Measurements from ENCODE around the gene P2RX6.
"Not testable (repeated sequence)": the region's sequence is repeated elsewhere in the genome, so short reads cannot be mapped to it uniquely, and the experiment has no call there.

Gene P2RX6

GRCh38 chr22:21031545-21032036, 16.6 kb downstream of the P2RX6 start:
- no peak for DNase-seq (ENCODE audit: low spot score)

DNA sequence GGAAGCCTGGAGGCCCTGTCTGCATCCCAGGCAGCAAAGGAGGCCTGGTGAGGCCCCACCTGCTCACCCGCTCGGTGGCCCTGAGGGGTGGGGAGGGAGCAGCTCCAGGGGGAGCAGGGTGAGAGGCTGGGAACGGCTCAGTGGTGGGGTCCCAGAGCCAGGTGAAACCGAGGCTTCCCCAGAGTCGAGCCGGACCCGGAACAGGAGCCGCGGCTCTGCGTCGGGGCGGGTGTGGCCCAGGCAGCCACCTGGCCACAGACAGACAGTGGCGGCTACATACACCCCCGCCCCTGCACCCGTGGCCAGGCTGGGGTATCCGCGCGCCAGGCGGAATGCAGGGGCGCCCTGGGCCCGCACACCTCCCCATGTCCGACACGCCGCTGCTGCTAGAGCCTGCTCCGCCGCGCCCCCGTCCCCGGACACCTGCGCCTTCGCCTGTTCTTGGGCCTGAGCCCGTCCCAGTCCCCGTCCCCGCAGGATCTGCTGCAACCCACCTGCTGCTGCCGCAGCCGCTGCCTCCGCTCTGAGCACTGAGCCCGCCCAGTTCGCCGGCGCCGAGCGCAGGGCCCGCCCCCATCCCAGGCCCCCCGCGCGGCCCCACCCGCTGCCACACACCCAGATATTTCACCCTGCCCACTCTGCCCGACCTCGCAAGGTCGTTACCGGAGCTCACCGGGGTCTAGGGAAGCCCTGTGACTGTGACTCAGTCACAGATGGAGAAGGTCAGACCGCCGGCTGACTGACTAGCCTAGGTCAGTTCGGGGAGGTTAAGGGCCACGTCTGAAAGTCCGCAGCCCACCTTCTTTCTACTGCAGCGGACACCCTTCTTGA, 17.3 kb downstream of the P2RX6 start, which contains the start of gene SLC7A4:
SLC7A4 (minus strand) TSS at position 525 of the 831 bp plus-strand sequence. CDS start 749 bp downstream, outside the sequence.
- no peak for DNase-seq (ENCODE audit: low spot score)

- DNase-seq (ENCODE audit: low spot score) = no peak
Observed at GRCh38 chr22:21032868-21033688, 18.1 kb downstream of the P2RX6 start.

DNA sequence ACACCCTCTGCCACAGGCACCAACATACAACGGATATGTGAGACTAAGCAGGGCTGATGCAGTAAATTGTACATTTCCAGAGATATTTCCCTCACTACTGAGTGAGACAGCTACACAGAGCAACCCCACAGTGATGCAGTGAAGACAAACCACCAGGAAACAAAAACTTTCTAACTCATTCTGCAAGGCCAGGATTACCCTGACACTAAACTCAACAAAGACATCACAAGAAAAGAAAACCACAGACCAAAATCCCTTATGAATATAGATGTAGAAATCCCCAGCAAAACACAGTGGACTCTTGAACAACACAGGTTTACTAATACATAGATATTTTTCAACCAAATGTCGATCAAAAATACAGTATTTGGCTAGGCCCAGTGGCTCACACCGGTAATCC, 18.9 kb downstream of the P2RX6 start:
- no peak for DNase-seq (ENCODE audit: low spot score)

DNA sequence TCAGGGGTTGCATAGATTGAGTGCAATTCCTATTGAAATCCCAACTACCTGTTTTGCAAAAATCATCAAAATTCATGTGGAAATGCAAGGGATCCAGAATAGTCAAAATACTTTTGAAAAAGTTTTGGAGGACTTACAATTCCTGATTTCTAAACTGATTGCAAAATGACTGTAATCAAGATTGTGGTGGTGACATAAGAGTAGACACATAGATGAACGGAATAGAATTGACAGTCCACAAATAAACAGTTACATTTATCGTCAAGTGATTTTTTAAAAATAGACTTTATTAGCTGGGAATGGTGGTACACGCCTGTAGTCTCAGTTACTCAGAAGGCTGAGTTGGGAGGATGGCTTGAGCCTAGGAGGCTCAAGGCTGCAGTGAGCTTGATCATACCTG, 20.0 kb downstream of the P2RX6 start:
- DNase-seq (ENCODE audit: low spot score) = no peak

DNA sequence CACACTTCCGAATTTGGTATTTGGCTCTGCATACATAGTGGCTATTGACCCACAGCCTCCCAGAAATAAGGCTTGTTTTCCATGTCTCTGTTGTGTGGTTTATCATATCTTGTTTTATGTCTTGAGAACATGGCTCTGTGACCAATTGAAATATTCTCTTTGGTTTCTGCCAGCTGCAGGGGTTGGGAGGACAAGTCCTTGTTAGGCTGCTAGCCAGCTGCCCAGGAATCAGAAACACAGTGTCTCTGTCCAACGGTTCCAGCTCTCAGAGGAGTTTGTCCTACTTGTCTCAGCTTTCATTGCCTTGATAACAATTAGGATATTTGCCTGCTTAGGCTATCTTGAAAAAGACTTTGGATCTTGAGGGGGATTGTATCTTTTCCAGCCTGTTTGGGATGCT, 23.4 kb downstream of the P2RX6 start:
- DNase-seq (ENCODE audit: low spot score) = no peak

GRCh38 chr22:21039158-21039557, 24.2 kb downstream of the P2RX6 start:
- DNase-seq (ENCODE audit: low spot score) = not testable (repeated sequence)

DNA sequence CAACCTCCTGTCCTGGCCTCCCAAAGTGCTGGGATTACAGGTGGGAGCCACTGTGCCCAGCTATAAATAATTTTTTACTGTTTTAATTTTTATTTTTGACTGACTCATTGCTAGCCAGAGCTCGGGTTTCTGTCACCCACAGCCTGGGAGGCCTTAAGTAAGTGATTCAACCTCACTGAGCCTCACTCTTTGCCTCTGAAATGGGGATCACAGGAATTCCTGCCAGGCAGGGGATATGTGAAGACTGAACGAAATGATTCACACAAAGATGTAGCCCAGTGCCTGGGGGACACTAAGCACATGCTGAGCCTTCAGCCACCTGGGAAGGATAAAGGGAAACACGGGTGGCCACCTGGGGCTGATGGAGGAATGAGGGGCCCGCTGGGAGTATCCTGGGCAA, 27.0 kb downstream of the P2RX6 start:
- no peak for DNase-seq (ENCODE audit: low spot score)

DNA sequence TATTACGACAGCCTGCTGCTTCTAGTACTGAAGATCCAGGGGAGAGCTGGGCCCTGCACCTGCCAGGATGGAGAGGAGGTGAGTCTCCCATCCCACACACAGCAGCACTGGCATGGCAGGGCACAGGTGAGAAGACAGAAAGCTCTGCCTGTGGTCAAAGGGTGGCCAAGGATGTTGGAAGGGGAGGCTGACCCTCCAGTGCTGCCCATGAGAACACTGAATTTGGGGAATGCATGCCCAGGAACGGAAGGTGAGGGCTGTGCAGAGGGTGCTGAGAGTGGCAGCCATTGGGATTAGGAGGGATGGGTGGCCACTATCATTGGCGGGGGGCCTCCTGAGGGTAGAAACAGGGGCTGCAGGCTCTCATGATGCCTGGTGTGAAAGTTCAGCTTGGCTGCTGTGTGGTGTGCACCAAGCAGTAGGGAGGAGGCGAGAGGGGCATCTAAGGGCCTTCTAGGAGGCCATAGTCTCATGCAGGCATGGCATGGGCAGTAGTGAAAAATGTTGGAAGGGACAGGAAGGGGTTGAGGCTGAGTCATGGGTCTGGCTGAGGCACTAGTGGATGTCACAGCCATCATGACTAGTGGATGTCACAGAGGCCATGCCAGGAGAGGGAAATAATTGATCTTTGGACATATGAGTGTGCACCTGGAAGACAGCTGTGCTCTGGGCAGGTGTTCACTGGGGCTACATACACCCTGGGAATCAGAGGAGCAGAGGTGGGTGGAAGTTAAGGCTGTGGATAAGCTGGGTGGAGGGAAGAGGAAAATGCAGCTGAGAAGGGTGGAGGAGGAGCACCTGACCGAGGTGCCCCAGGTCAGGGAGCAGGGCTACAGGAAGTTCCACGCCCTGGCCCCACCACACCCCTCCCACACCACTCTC, 28.3 kb downstream of the P2RX6 start:
- no peak for DNase-seq (ENCODE audit: low spot score)

DNA sequence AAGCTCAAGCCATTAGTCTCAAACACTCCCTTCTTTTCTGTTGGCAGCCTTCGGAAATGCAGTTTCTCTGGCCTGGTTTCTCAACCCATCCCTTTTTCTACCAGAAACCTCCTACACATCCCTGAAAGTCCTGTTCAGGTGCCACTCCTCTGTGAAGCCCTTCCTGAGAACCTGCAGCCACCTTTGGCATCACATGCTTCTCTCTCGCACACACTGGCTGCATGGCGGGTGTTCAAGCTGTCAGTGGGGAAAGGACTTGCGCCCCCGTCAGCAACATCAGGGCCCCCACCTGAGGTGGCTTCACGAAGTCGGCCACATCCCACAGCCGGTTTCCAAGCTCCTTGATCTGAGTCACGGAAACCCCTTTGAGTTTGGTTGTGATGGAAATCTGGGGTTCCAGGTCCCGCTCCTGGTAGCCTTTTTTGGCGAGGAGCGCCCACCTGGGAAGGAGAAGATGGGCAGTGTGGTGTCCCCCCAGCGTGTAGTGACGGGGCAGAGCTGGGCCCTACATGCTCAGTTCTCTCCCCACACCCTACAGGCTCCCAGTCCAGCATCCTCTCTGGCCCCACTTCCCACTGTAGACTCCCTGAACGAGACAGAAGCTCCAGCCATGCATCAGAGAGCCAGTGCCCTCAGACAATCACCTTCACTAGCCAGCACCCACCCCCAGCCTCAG, 29.0 kb downstream of the P2RX6 start:
- no peak for DNase-seq (ENCODE audit: low spot score)

GRCh38 chr22:21044931-21045584, 30.1 kb downstream of the P2RX6 start:
- no peak for DNase-seq (ENCODE audit: low spot score)

DNA sequence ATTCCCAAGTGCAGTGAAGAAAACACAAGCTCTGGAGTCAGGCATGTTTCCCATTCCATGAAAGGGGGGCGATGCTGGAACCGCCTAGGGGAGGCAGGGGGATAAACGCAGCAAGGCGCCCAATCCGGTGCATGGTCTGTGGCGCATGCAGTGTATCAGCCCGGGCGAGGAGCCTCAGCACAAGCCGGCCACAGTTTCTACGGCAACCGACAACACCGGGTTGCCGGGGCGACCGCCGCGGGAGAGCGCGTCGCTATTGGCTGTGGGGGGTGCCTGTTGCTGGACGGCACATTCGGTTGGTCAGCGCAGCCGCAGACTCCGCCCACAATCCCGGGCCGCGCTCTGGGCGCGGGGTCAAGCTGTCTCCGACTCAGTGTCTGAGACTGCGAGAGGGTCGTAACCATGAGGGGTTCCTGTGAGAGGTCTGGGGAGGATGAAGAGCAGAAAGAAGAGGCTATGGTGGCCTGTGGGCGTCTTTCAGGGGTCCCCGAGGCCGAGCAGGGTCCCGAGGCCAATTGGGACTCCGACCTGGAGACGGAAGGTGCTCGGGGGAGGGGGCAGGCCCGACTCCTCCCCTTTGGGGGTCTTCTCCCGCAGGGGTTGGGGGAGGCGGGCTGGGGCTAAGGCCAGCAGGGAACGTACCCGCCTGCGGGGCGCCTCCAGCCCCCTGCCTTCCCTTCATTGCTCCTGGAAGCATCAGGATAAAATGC, 30.8 kb downstream of the P2RX6 start, which contains the start of gene LRRC74B:
LRRC74B (plus strand) TSS at position 362 of the 710 bp plus-strand sequence; CDS start at position 403, 41 bp downstream.
- peak; percentile 83 for DNase-seq (ENCODE audit: low spot score)

DNA sequence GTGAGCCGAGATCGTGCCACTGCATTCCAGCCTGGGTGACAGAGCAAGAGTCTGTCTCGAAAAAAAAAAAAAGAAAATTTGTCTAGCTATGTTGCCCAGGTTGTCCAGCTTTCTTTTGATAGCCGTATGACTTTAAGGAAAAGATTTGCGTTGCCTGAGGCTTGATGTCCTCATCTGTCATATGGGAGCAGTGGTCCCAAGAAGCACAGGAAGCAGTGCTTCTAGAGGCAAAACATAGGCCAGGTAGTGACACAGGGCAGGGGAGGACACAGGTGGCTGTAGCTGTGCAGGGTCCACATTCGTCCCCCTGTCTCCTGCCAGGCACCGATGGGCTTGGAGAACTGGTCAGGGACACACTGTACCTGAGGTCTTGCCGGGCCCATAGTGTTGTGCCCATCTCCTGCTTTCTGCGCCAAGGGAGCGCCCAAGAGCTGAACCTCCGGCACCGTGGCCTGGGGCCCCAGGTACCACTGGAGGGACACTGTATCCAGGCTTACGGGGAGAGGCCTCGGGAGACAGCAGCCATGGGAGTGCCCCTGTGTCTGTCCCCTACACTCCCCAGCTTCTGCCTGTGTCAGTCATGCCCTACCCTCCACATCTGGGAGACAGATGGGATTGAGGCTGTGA, 32.2 kb downstream of the P2RX6 start:
- no peak for DNase-seq (ENCODE audit: low spot score)

DNA sequence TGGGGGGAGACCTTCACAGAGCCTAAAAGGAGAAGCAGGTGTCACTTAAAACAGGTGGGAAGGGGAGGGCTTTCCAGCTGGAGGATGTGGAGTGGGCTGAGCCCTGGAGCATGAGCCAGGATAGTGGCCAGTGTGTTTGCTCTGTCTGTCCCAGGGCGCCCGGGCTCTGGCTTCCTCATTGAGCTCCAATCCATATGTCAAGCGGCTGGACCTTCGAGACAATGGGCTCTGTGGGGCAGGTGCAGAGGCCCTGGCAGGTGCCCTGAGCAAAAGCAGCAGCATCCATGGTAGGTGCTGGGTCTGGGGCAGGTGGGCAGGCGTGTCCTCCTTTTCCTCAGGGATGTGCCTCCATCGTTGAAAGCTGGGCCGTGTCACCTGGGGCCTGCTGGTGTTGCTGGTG, 32.8 kb downstream of the P2RX6 start:
- DNase-seq (ENCODE audit: low spot score) = no peak

- DNase-seq (ENCODE audit: low spot score) = not testable (repeated sequence)
Observed at GRCh38 chr22:21048448-21048847, 33.5 kb downstream of the P2RX6 start.

- not testable (repeated sequence) for DNase-seq (ENCODE audit: low spot score)
Observed at GRCh38 chr22:21048965-21049364, 34.0 kb downstream of the P2RX6 start.

- DNase-seq (ENCODE audit: low spot score) = no peak
Observed at GRCh38 chr22:21051145-21051830, 36.3 kb downstream of the P2RX6 start.

DNA sequence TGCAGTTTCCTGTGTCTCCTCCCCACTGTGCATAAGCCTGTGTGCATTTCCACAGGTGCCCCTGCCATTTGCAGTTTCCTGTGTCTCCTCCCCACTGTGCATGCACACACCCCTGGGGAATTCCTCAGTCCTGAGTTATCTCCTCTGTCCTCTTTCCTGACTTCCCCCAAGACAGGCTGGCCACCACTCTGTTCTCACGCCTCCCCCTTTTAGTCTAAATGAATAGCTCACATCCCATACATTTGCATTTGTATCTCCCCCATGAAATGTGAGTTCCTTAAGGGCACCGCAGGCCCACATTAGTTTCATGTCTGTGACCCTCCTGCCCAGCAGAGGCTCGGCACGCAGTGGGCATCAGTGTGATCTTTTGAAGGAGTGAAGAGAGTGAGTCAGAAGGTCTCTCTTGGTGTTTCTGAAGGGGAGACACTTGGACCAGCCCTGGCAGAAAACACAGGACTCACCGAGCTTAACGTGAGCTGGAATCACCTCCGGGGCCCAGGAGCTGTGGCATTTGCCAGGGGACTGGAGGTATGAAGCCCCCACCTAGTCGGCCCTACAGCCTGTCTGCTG, 37.0 kb downstream of the P2RX6 start:
- DNase-seq (ENCODE audit: low spot score) = no peak

Data from putamen (tissue), 1 donor.